ENCODE data around the gene GNB1L. TPM values are rescaled to one million over a fixed set of nuclear protein-coding genes. Genes with fewer than 3 reads are reported as not detected.

Gene GNB1L
- total and polyA plus RNA-seq, 7 experiments from 2014 or later: 4.2 to 20.8 (median 10.6) TPM

GRCh38 chr22:19848298-19849224, 6.1 kb downstream of the GNB1L start:
- no peaks in the 10 kb centered on the region for H3K27me3 Mint-ChIP-seq
- CTCF ChIA-PET: interaction anchor here (0.9 kb wide), 1 partner anchor 44 kb away, joined by 3 read pairs; no protein-coding TSS in a partner anchor
- no peak for ATAC-seq

GRCh38 chr22:19847345-19847632, 7.4 kb downstream of the GNB1L start:
- no peak for ATAC-seq
- no peaks in the 10 kb centered on the region for H3K9me3 Mint-ChIP-seq
- ChIA-PET POLR2A (no interaction called here), CTCF (no interaction called here)
- H3K36me3 ChIP-seq (ENCODE audit: control insufficient read depth in 2 of 3, insufficient read depth in 3 of 3, low read length in 3 of 3): peaks cover 0 to 40% (median 5%) of the 10 kb centered on the region in 3 experiments
- no peak overlapping the region for H3K4me3 ChIP-seq (ENCODE audit: low read length)
- H3K4me1 ChIP-seq (ENCODE audit: control insufficient read depth in 2 of 2, insufficient read depth in 2 of 2, low read length in 2 of 2): peaks cover 0 to 19% of the 10 kb centered on the region in 2 donors
- no peak for DNase-seq
- no peaks in the 10 kb centered on the region for H3K27me3 Mint-ChIP-seq
- peaks cover 0 to 20% (median 8%) of the 10 kb centered on the region in 5 donors for H3K36me3 Mint-ChIP-seq
- H3K27ac ChIP-seq (ENCODE audit: low read depth, low read length): no peak overlapping the region
- peaks cover 11 to 64% (median 61%) of the 10 kb centered on the region in 7 donors for H3K4me1 Mint-ChIP-seq
- no peak overlapping the region for H3K4me3 Mint-ChIP-seq
- no peaks in the 10 kb centered on the region for H3K9me3 ChIP-seq (ENCODE audit: control insufficient read depth in 2 of 3, low read length in 3 of 3)
- intact Hi-C loops (cut with micrococcal nuclease): no loop called here
- peak overlapping the region in 2 of 9 donors; percentile 23 to 46 for H3K27ac Mint-ChIP-seq
- H3K27me3 ChIP-seq (ENCODE audit: control insufficient read depth in 2 of 2, insufficient read depth in 2 of 2, low read length in 2 of 2): no peaks in the 10 kb centered on the region

More at GRCh38 chr22:19848298-19849224, 6.1 kb downstream of the GNB1L start:
- no peak overlapping the region for H3K4me3 ChIP-seq (ENCODE audit: low read length)
- peaks cover 8 to 30% of the 10 kb centered on the region in 2 donors for H3K4me1 ChIP-seq (ENCODE audit: control insufficient read depth in 2 of 2, insufficient read depth in 2 of 2, low read length in 2 of 2)
- peaks cover 0 to 44% (median 5%) of the 10 kb centered on the region in 3 experiments for H3K36me3 ChIP-seq (ENCODE audit: control insufficient read depth in 2 of 3, insufficient read depth in 3 of 3, low read length in 3 of 3)
- H3K9me3 Mint-ChIP-seq: no peaks in the 10 kb centered on the region
- H3K36me3 Mint-ChIP-seq: peaks cover 0 to 22% (median 8%) of the 10 kb centered on the region in 5 donors
- H3K4me3 Mint-ChIP-seq: no peak overlapping the region
- H3K9me3 ChIP-seq (ENCODE audit: control insufficient read depth in 2 of 3, low read length in 3 of 3): no peaks in the 10 kb centered on the region
- peak overlapping the region in 4 of 9 donors; percentile 30 to 53 (median 49) for H3K27ac Mint-ChIP-seq
- POLR2A ChIA-PET: interaction anchor here (0.6 to 1.3 kb wide), 3 partner anchors 16 to 46 kb away, joined by 3 to 5 read pairs (median 3); no protein-coding TSS in a partner anchor
- peaks cover 22 to 76% (median 72%) of the 10 kb centered on the region in 7 donors for H3K4me1 Mint-ChIP-seq
- no peak for DNase-seq
- H3K27ac ChIP-seq (ENCODE audit: low read depth, low read length): no peak overlapping the region
- H3K27me3 ChIP-seq (ENCODE audit: control insufficient read depth in 2 of 2, insufficient read depth in 2 of 2, low read length in 2 of 2): no peaks in the 10 kb centered on the region
- intact Hi-C loops (cut with micrococcal nuclease): no loop called here

GRCh38 chr22:19846620-19847344, 7.9 kb downstream of the GNB1L start:
- peak overlapping the region in 5 of 9 donors; percentile 40 to 81 (median 76) for H3K27ac Mint-ChIP-seq
- peaks cover 0 to 19% (median 8%) of the 10 kb centered on the region in 5 donors for H3K36me3 Mint-ChIP-seq
- H3K27ac ChIP-seq (ENCODE audit: low read depth, low read length): no peak overlapping the region
- H3K4me1 Mint-ChIP-seq: peaks cover 8 to 59% (median 56%) of the 10 kb centered on the region in 7 donors
- H3K27me3 Mint-ChIP-seq: no peaks in the 10 kb centered on the region
- H3K4me3 ChIP-seq (ENCODE audit: low read length): no peak overlapping the region
- ChIA-PET POLR2A (no interaction called here), CTCF (no interaction called here)
- ATAC-seq: no peak
- intact Hi-C loops (cut with micrococcal nuclease): no loop called here
- H3K4me3 Mint-ChIP-seq: no peak overlapping the region
- H3K9me3 ChIP-seq (ENCODE audit: control insufficient read depth in 2 of 3, low read length in 3 of 3): no peaks in the 10 kb centered on the region
- H3K4me1 ChIP-seq (ENCODE audit: control insufficient read depth in 2 of 2, insufficient read depth in 2 of 2, low read length in 2 of 2): peaks cover 0 to 19% of the 10 kb centered on the region in 2 donors
- no peaks in the 10 kb centered on the region for H3K27me3 ChIP-seq (ENCODE audit: control insufficient read depth in 2 of 2, insufficient read depth in 2 of 2, low read length in 2 of 2)
- H3K9me3 Mint-ChIP-seq: no peaks in the 10 kb centered on the region
- peaks cover 0 to 35% (median 5%) of the 10 kb centered on the region in 3 experiments for H3K36me3 ChIP-seq (ENCODE audit: control insufficient read depth in 2 of 3, insufficient read depth in 3 of 3, low read length in 3 of 3)
- DNase-seq: no peak

- Histone ChIP-seq H3K27ac (ENCODE audit: low read depth, low read length) (peak overlapping the region; percentile 63), H3K4me3 (ENCODE audit: low read length) (peak overlapping the region; percentile 2), H3K4me1 (ENCODE audit: control insufficient read depth in 2 of 2, insufficient read depth in 2 of 2, low read length in 2 of 2) (peaks cover 0 to 19% of the 10 kb centered on the region in 2 donors), H3K36me3 (ENCODE audit: control insufficient read depth in 2 of 3, insufficient read depth in 3 of 3, low read length in 3 of 3) (peaks cover 0 to 19% (median 5%) of the 10 kb centered on the region in 3 experiments), H3K27me3 (ENCODE audit: control insufficient read depth in 2 of 2, insufficient read depth in 2 of 2, low read length in 2 of 2) (no peaks in the 10 kb centered on the region), H3K9me3 (ENCODE audit: control insufficient read depth in 2 of 3, low read length in 3 of 3) (no peaks in the 10 kb centered on the region)
- no peak for ATAC-seq
- Mint-ChIP-seq H3K4me1 (peaks cover 6 to 58% (median 42%) of the 10 kb centered on the region in 7 donors), H3K4me3 (peak overlapping the region in 9 of 10 donors; percentile 20 to 80 (median 77)), H3K27ac (peak overlapping the region in 8 of 9 donors; percentile 73 to 92 (median 88)), H3K9me3 (no peaks in the 10 kb centered on the region), H3K36me3 (peaks cover 0 to 13% (median 8%) of the 10 kb centered on the region in 5 donors), H3K27me3 (no peaks in the 10 kb centered on the region)
- ChIA-PET CTCF (interaction anchor here (0.7 to 1.4 kb wide), 2 partner anchors 11 to 72 kb away, joined by 3 read pairs; no protein-coding TSS in a partner anchor), POLR2A (interaction anchor here (0.8 to 1.5 kb wide), 3 partner anchors 9 to 47 kb away, joined by 3 to 8 read pairs (median 5); no protein-coding TSS in a partner anchor)
- intact Hi-C loops (cut with micrococcal nuclease): loop anchor here in 1 of 2 donors (2.0 kb wide), 1 partner anchor 20 kb away; no protein-coding TSS in a partner anchor
- DNase-seq: peak in 1 of 9 donors; percentile 31
These were observed 9.5 kb downstream of the GNB1L start for GRCh38 chr22:19845054-19845722.

- peaks cover 0 to 16% (median 8%) of the 10 kb centered on the region in 5 donors for H3K36me3 Mint-ChIP-seq
- Histone ChIP-seq H3K27ac (ENCODE audit: low read depth, low read length) (peak overlapping the region; percentile 63), H3K36me3 (ENCODE audit: control insufficient read depth in 2 of 3, insufficient read depth in 3 of 3, low read length in 3 of 3) (peaks cover 0 to 12% (median 5%) of the 10 kb centered on the region in 3 experiments), H3K27me3 (ENCODE audit: control insufficient read depth in 2 of 2, insufficient read depth in 2 of 2, low read length in 2 of 2) (no peaks in the 10 kb centered on the region), H3K4me1 (ENCODE audit: control insufficient read depth in 2 of 2, insufficient read depth in 2 of 2, low read length in 2 of 2) (peaks cover 0 to 19% of the 10 kb centered on the region in 2 donors), H3K4me3 (ENCODE audit: low read length) (peak overlapping the region; percentile 9), H3K9me3 (ENCODE audit: control insufficient read depth in 2 of 3, low read length in 3 of 3) (no peaks in the 10 kb centered on the region)
- peak overlapping the region; percentile 23 to 80 (median 76) for H3K4me3 Mint-ChIP-seq
- intact Hi-C loops (cut with micrococcal nuclease): loop anchor here in 1 of 2 donors (1.0 to 2.0 kb wide), 2 partner anchors 10 to 20 kb away; partner anchors contain the start of genes GNB1L and RTL10
- ChIA-PET POLR2A (interaction anchor here (0.8 to 1.5 kb wide), 3 partner anchors 10 to 48 kb away, joined by 3 to 8 read pairs (median 5); no protein-coding TSS in a partner anchor), CTCF (interaction anchor here (0.7 to 1.4 kb wide), 2 partner anchors 11 to 73 kb away, joined by 3 read pairs; no protein-coding TSS in a partner anchor)
- H3K4me1 Mint-ChIP-seq: peaks cover 6 to 51% (median 36%) of the 10 kb centered on the region in 7 donors
- H3K27ac Mint-ChIP-seq: peak overlapping the region; percentile 58 to 92 (median 86)
- no peaks in the 10 kb centered on the region for H3K27me3 Mint-ChIP-seq
- H3K9me3 Mint-ChIP-seq: no peaks in the 10 kb centered on the region
- ATAC-seq (peak; percentile 76), DNase-seq (peak in 7 of 9 donors; percentile 21 to 47 (median 41))
These were observed 10.2 kb downstream of the GNB1L start for GRCh38 chr22:19844377-19845053.
